Progenitor cell of endocrine pancreas (in vitro differentiated cells): Measurements from ENCODE around the gene ZNF227. TPM values are rescaled to one million over a fixed set of nuclear protein-coding genes. Genes with fewer than 3 reads are reported as not detected.
A peak's percentile ranks its signal among the peaks of the same experiment; 100 is the strongest.

ENCODE experiments used
- DNase-seq: peaks from one replicate; pipeline ENCODE4 v3.0.0; 2021; ENCODE audit warnings: low spot score; ENCODE audit not compliant: unreplicated experiment
- H3K27ac Mint-ChIP-seq: 2 replicates; pipeline ENCODE4 v1.8.0; 2021; ENCODE audit warnings: mild to moderate bottlenecking, moderate library complexity, mixed read lengths
- H3K27me3 Mint-ChIP-seq: 2 replicates; pipeline ENCODE4 v1.8.0; 2021; ENCODE audit warnings: mixed read lengths
- H3K36me3 Mint-ChIP-seq: 2 replicates; pipeline ENCODE4 v1.8.0; 2022; ENCODE audit warnings: mixed read lengths; ENCODE audit not compliant: insufficient read depth
- H3K4me1 Mint-ChIP-seq: 2 replicates; pipeline ENCODE4 v1.8.0; 2021; ENCODE audit warnings: low read depth, mixed read lengths
- H3K4me3 Mint-ChIP-seq: 2 replicates; pipeline ENCODE4 v1.8.0; 2021; ENCODE audit warnings: low read depth, mild to moderate bottlenecking, moderate library complexity, mixed read lengths
- H3K9me3 Mint-ChIP-seq: 2 replicates; pipeline ENCODE4 v1.8.0; 2021; ENCODE audit warnings: low read depth, mixed read lengths
- total RNA-seq: library from RNA; stranded (reverse); gene quantifications from 2 replicates; pipeline ENCODE4 v1.2.1, GENCODE V29; 2021
- TF ChIP-seq, protein P1 (sequence below): fragments of 200-600 bp; sonication (generic); IDR thresholded peaks from one replicate; pipeline ENCODE4 v1.5.0; 2021; ENCODE audit warnings: antibody characterized with exemption, mild to moderate bottlenecking; ENCODE audit not compliant: unreplicated experiment

The ZNF227 gene
- total RNA-seq, 1 donor from 2014 or later = 38.9 TPM

DNA sequence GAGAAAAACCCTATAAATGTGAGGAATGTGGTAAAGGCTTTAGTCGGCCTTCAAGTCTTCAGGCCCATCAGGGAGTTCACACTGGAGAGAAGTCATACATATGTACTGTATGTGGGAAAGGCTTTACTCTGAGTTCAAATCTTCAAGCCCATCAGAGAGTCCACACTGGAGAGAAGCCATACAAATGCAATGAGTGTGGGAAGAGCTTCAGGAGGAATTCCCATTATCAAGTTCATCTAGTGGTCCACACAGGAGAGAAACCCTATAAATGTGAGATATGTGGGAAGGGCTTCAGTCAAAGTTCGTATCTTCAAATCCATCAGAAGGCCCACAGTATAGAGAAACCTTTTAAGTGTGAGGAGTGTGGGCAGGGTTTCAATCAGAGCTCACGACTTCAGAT, 35.7 kb upstream of the ZNF227 start:
- Mint-ChIP-seq H3K9me3 (peaks cover 63% of the 10 kb centered on the region), H3K4me1 (no peaks in the 10 kb centered on the region), H3K4me3 (no peak overlapping the region), H3K27ac (peak overlapping the region; percentile 73), H3K36me3 (peaks cover 69% of the 10 kb centered on the region), H3K27me3 (no peaks in the 10 kb centered on the region)
- TF ChIP-seq, protein P1, sequence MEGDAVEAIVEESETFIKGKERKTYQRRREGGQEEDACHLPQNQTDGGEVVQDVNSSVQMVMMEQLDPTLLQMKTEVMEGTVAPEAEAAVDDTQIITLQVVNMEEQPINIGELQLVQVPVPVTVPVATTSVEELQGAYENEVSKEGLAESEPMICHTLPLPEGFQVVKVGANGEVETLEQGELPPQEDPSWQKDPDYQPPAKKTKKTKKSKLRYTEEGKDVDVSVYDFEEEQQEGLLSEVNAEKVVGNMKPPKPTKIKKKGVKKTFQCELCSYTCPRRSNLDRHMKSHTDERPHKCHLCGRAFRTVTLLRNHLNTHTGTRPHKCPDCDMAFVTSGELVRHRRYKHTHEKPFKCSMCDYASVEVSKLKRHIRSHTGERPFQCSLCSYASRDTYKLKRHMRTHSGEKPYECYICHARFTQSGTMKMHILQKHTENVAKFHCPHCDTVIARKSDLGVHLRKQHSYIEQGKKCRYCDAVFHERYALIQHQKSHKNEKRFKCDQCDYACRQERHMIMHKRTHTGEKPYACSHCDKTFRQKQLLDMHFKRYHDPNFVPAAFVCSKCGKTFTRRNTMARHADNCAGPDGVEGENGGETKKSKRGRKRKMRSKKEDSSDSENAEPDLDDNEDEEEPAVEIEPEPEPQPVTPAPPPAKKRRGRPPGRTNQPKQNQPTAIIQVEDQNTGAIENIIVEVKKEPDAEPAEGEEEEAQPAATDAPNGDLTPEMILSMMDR = no peak
- no peak for DNase-seq

GRCh38 chr19:44180968-44181367, 31.4 kb upstream of the ZNF227 start:
- H3K9me3 Mint-ChIP-seq = peaks cover 31% of the 10 kb centered on the region

DNA sequence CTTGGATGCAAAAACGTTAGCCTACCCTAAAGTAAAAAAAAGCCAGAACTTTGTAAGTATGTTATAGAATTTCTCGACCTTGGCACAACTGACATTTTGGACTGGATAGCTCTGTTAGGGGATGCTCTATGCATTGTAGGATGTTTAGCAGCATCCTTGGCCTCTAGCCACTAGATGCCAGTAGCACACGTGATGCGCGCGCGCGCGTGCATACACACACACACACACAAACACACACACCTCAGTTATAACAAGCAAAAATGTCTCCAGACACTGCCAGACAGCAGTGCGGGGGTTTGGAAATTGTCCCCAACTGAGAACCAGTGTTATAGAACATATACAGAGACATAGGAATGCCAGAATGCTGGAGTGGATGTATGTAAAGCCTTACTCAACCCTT, 30.2 kb upstream of the ZNF227 start:
- Mint-ChIP-seq H3K27me3 (no peaks in the 10 kb centered on the region), H3K27ac (no peak overlapping the region), H3K4me1 (no peaks in the 10 kb centered on the region), H3K9me3 (peaks cover 23% of the 10 kb centered on the region), H3K4me3 (no peak overlapping the region), H3K36me3 (peaks cover 14% of the 10 kb centered on the region)
- no peak for DNase-seq
- TF ChIP-seq, protein P1 = no peak

More at GRCh38 chr19:44180968-44181367, 31.4 kb upstream of the ZNF227 start:
- Mint-ChIP-seq H3K4me1 (no peaks in the 10 kb centered on the region), H3K4me3 (no peak overlapping the region), H3K27me3 (no peaks in the 10 kb centered on the region), H3K36me3 (peaks cover 25% of the 10 kb centered on the region), H3K27ac (no peak overlapping the region)
- no peak for DNase-seq
- TF ChIP-seq, protein P1 = no peak

- H3K4me1 Mint-ChIP-seq = no peaks in the 10 kb centered on the region
- TF ChIP-seq, protein P1 = no peak
- H3K9me3 Mint-ChIP-seq = peaks cover 18% of the 10 kb centered on the region
- H3K36me3 Mint-ChIP-seq = no peaks in the 10 kb centered on the region
- H3K27me3 Mint-ChIP-seq = no peaks in the 10 kb centered on the region
- DNase-seq = no peak
- no peak overlapping the region for H3K27ac Mint-ChIP-seq
- no peak overlapping the region for H3K4me3 Mint-ChIP-seq
Observed at GRCh38 chr19:44190020-44190419, 22.3 kb upstream of the ZNF227 start.

DNA sequence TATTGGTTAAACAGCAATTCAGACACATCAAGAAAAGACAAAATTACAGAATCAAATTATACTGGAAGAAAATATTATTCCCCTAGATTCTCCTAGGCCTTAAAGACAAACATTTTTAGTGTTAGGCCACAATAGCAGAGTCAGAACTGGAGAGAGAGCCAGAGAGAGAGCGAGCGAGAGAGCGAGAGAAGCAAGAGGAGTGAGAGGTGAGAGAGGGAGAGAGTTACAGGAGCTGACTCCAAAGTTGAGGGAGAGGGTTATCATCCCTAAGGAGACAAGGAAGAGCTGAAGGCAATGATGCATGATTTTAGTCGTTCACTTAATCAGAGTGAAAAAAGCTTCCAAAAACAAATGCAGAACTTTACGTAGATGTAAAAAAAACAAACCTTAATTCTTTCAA, 20.2 kb upstream of the ZNF227 start:
- no peak for DNase-seq
- H3K27ac Mint-ChIP-seq = no peak overlapping the region
- H3K4me1 Mint-ChIP-seq = no peaks in the 10 kb centered on the region
- no peaks in the 10 kb centered on the region for H3K27me3 Mint-ChIP-seq
- H3K4me3 Mint-ChIP-seq = no peak overlapping the region
- TF ChIP-seq, protein P1 = no peak
- H3K36me3 Mint-ChIP-seq = peaks cover 2% of the 10 kb centered on the region
- H3K9me3 Mint-ChIP-seq = peaks cover 18% of the 10 kb centered on the region
